ENCODE measurements around the gene TRIM16.
"Not testable (repeated sequence)": the region's sequence is repeated elsewhere in the genome, so short reads cannot be mapped to it uniquely, and the experiment has no call there.

DNA sequence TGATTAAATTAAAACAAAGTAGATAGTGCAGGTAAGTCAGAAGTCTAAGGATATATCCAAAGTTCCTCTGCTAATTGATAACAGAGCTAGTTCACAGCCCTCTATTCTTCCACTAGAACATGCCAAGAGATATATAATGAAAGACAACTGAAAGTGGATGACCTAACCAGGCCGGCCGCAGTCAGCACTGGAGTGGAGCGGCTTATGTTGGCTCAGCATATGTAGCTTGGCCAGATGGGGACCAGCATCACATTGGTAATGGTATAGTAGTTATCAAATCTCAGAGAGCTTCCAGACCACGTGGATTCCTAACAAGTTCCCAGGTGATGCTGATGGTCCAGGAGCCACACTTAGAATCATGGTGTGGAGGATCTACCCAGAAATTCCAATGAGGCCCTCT is 102.6 kb downstream of the TRIM16 start:
- not testable (repeated sequence) for TF ChIP-seq CTCF (IDR thresholded peaks at IDR 0.05); POLR2AphosphoS5 (IDR thresholded peaks at IDR 0.05; ENCODE audit: insufficient read depth in 1 of 2, low read depth in 1 of 2)

Measured in vagina (tissue), 2 donors.